H1 (cell line): Measurements from ENCODE around the gene LCE6A. TPM values are rescaled to one million over a fixed set of nuclear protein-coding genes. Genes with fewer than 3 reads are reported as not detected.

Experiments used
- ASH2L ChIP-seq: fragments of 200-600, 300-600 bp; sonication (generic); IDR thresholded peaks from one replicate; pipeline ENCODE4 v1.7.1; 2017; ENCODE audit warnings: low read length
- polyA plus RNA-seq, 7 experiments: library from polyadenylated mRNA; depleted of rRNA in 3 of 7; stranded (reverse) in 5 of 7; unstranded in 2 of 7; fragments of >200 nt in 5 of 7; fragments of 200-250 nt in 2 of 7; gene quantifications; 1 replicate in 5 of 7; 2 replicates in 1 of 7; 4 replicates in 1 of 7; pipeline versions ENCODE4 v1.2.1 to v1.2.3, GENCODE V29; 2011 to 2013; ENCODE audit warnings: missing spikeins in 2 of 7, mixed read lengths in 2 of 7
- total RNA-seq: library from RNA; stranded (reverse); fragmentation: NEBNext Ultra II Directional; extraction: Animal tissue kit (Norgen Biotek cat#: 25700); gene quantifications from 2 replicates; pipeline ENCODE4 v1.2.1, GENCODE V29; 2021

LCE6A gene
- total and polyA plus RNA-seq, 2 of the 8 experiments (the other 6 are each of a cell fraction or from before 2014, with no cell fraction given), result not detected

GRCh38 chr1:152866321-152866720 lies 23.7 kb downstream of the LCE6A start (continued):
- no peak for TF ChIP-seq ASH2L
